Endothelial cell of umbilical vein (primary cell): Measurements from ENCODE around the gene ARSD. TPM values are rescaled to one million over a fixed set of nuclear protein-coding genes. Genes with fewer than 3 reads are reported as not detected.
A peak's percentile ranks its signal among the peaks of the same experiment; 100 is the strongest.

Experiments used
- BruUV-seq: library from RNA; stranded (reverse); fragments of 400-500 nt; replicated peaks from 2 replicates; lab custom pipeline; 2021; lab: Mats Ljungman, UMichigan
- CTCF ChIA-PET: fragments of 300-600, 350-600 bp; sonication (Branson Sonifier 250); formaldehyde crosslinking; loops from one replicate; lab custom pipeline; 2021; ENCODE audit warnings: antibody characterized with exemption, inconsistent platforms; lab: Charles Lee
- POLR2A ChIA-PET: fragments of 300-600, 350-600 bp; sonication (Branson Sonifier 250); formaldehyde crosslinking; loops from one replicate; lab custom pipeline; 2021; ENCODE audit warnings: antibody characterized with exemption, inconsistent platforms; lab: Charles Lee
- DNase-seq: peaks from one replicate; pipeline ENCODE4 v3.0.0-alpha.2; 2011; ENCODE audit warnings: low read depth, low spot score
- FAIRE-seq: peaks from 2 replicates; lab custom pipeline; 2011; peaks lifted over from hg19 to GRCh38; lab: Jason Lieb, UNC
- H2AFZ ChIP-seq: 2 replicates; pipeline ENCODE4 v1.6.0; 2012; ENCODE audit warnings: low read depth, low read length, control low read depth, inconsistent platforms
- H3K27ac ChIP-seq: 2 replicates; pipeline ENCODE4 v1.5.1; 2011; ENCODE audit warnings: low read depth, mild to moderate bottlenecking, control low read depth, low read length, moderate library complexity; ENCODE audit not compliant: insufficient read depth
- H3K27me3 ChIP-seq, 2 experiments: 2 replicates each; pipeline versions ENCODE4 v1.6.0 to v1.6.1; 2011; ENCODE audit warnings: low read length in 2 of 2, mixed read lengths in 1 of 2; ENCODE audit not compliant: control insufficient read depth in 2 of 2, insufficient read depth in 2 of 2
- H3K36me3 ChIP-seq, 2 experiments: 2 replicates in 1 of 2; 3 replicates in 1 of 2; pipeline ENCODE4 v1.5.1; 2011; ENCODE audit warnings: low read length in 2 of 2, mild to moderate bottlenecking in 1 of 2, moderate library complexity in 1 of 2; ENCODE audit not compliant: control insufficient read depth in 2 of 2, insufficient read depth in 2 of 2; ENCODE audit errors: extremely low read depth in 1 of 2
- H3K4me1 ChIP-seq: 3 replicates; pipeline ENCODE4 v1.5.1; 2011; ENCODE audit warnings: mild to moderate bottlenecking, low read length; ENCODE audit not compliant: control insufficient read depth, insufficient read depth; ENCODE audit errors: extremely low read depth
- H3K4me2 ChIP-seq: 2 replicates; pipeline ENCODE4 v1.6.1; 2011; ENCODE audit warnings: low read length, control low read depth, mixed read lengths; ENCODE audit not compliant: insufficient read depth
- H3K4me3 ChIP-seq, 3 experiments: fragments of 200-600 bp in 1 of 3; sonication (generic), shearing (Covaris generic) in 1 of 3; replicated peaks in 1 of 3; 2 replicates each; pipeline ENCODE4 v1.5.1; 2011 to 2016; ENCODE audit warnings: control low read depth in 3 of 3, low read length in 3 of 3, mild to moderate bottlenecking in 2 of 3, inconsistent platforms in 1 of 3, low read depth in 1 of 3, moderate library complexity in 1 of 3; ENCODE audit not compliant: insufficient read depth in 1 of 3
- H3K79me2 ChIP-seq: 2 replicates; pipeline ENCODE4 v1.6.0; 2012; ENCODE audit warnings: low read length, inconsistent platforms; ENCODE audit not compliant: control insufficient read depth, insufficient read depth
- H3K9ac ChIP-seq: replicated peaks from 2 replicates; pipeline ENCODE3; 2011; ENCODE audit warnings: low read length, control low read depth; ENCODE audit not compliant: insufficient read depth; ENCODE audit errors: extremely low read depth
- H3K9me1 ChIP-seq: replicated peaks from 3 replicates; pipeline ENCODE4 v1.6.0; 2011; ENCODE audit warnings: mild to moderate bottlenecking, low read length; ENCODE audit not compliant: control insufficient read depth, insufficient read depth; ENCODE audit errors: extremely low read depth
- H3K9me3 ChIP-seq: replicated peaks from 2 replicates; pipeline ENCODE4 v1.5.1; 2012; ENCODE audit warnings: low read length, inconsistent platforms; ENCODE audit not compliant: control insufficient read depth, insufficient read depth
- H4K20me1 ChIP-seq: replicated peaks from 2 replicates; pipeline ENCODE3; 2011; ENCODE audit warnings: mild to moderate bottlenecking, low read length; ENCODE audit not compliant: control insufficient read depth, insufficient read depth; ENCODE audit errors: extremely low read depth
- CTCF ChIP-seq, 2 donors: IDR thresholded peaks; 1 replicate in 1 of 2; 2 replicates in 1 of 2; pipeline ENCODE4 v1.5.1; 2011; ENCODE audit warnings: low read length in 2 of 2, mild to moderate bottlenecking in 2 of 2, moderate library complexity in 2 of 2, control low read depth in 1 of 2, inconsistent platforms in 1 of 2, low read depth in 1 of 2; ENCODE audit not compliant: insufficient read depth in 1 of 2; ENCODE audit errors: extremely low read depth in 1 of 2
- EZH2 ChIP-seq: IDR thresholded peaks from 2 replicates; pipeline ENCODE4 v1.6.1; 2012; ENCODE audit warnings: borderline replicate concordance, low read depth, mild to moderate bottlenecking, moderate library complexity, low read length, inconsistent platforms; ENCODE audit not compliant: severe bottlenecking
- FOS ChIP-seq: IDR thresholded peaks from 2 replicates; pipeline ENCODE4 v1.6.1; 2011; ENCODE audit warnings: mild to moderate bottlenecking, low read length, moderate library complexity, borderline replicate concordance; ENCODE audit not compliant: insufficient read depth
- GATA2 ChIP-seq: IDR thresholded peaks from 2 replicates; pipeline ENCODE4 v1.7.0; 2011; ENCODE audit warnings: low read depth, mild to moderate bottlenecking, moderate library complexity, mixed read lengths, low read length; ENCODE audit not compliant: insufficient read length, insufficient read depth
- JUN ChIP-seq: IDR thresholded peaks from 2 replicates; pipeline ENCODE4 v1.6.1; 2011; ENCODE audit warnings: borderline replicate concordance, low read depth; ENCODE audit not compliant: insufficient read length, insufficient read depth
- MAX ChIP-seq: IDR thresholded peaks from 2 replicates; pipeline ENCODE4 v1.6.1; 2011; ENCODE audit not compliant: insufficient read depth, insufficient read length
- MYC ChIP-seq: IDR thresholded peaks from one replicate; pipeline ENCODE4 v1.6.1; 2011; ENCODE audit warnings: mild to moderate bottlenecking, low read depth, low read length
- POLR2A ChIP-seq: IDR thresholded peaks from 2 replicates; pipeline ENCODE4 v1.6.1; 2012; ENCODE audit warnings: low read depth, mild to moderate bottlenecking, control low read depth, low read length
- POLR2AphosphoS5 ChIP-seq: IDR thresholded peaks from 2 replicates; pipeline ENCODE4 v1.6.1; 2012; ENCODE audit warnings: low read depth, mild to moderate bottlenecking, control low read depth, low read length, moderate library complexity; ENCODE audit not compliant: insufficient read depth
- dilution Hi-C: fragments of 300-500 bp; cut with MboI; formaldehyde crosslinking; loops from one replicate; pipeline ENCODE4 v1.15.0; 2019; ENCODE audit warnings: low sequenced_read_pairs; ENCODE audit not compliant: extremely low pct_ligation_motif_present
- intact Hi-C: fragments of 100-400 bp; cut with micrococcal nuclease; formaldehyde crosslinking; loops from one replicate; pipeline ENCODE4 v1.10.0; 2022
- polyA plus RNA-seq, 4 experiments: library from polyadenylated mRNA; depleted of rRNA in 3 of 4; stranded (reverse) in 3 of 4; unstranded in 1 of 4; fragments of >200 nt; gene quantifications; 2 replicates each; pipeline versions ENCODE4 v1.2.1 to v1.2.3, GENCODE V29; 2011 to 2012; ENCODE audit warnings: missing spikeins in 1 of 4
- total RNA-seq: library from RNA; stranded (reverse); gene quantifications from 2 replicates; pipeline ENCODE4 v1.2.3, GENCODE V29; 2021

ARSD gene
- total and polyA plus RNA-seq, 2 donors (not counting 3 experiments of a cell fraction or from before 2014, with no cell fraction given), result 15.5 to 18.6 TPM

GRCh38 chrX:2967584-2967983 is 38.4 kb upstream of the ARSD start:
- POLR2A ChIA-PET, result no interaction called here
- H2AFZ ChIP-seq, result no peak overlapping the region
- no peaks in the 10 kb centered on the region for H3K9me3 ChIP-seq
- H3K36me3 ChIP-seq, result no peaks in the 10 kb centered on the region
- H3K27me3 ChIP-seq, result no peaks in the 10 kb centered on the region
- peaks cover 12% of the 10 kb centered on the region for H3K4me1 ChIP-seq
- intact Hi-C loops (no loop called here), dilution Hi-C loops (no loop called here)
- no peaks in the 10 kb centered on the region for H3K79me2 ChIP-seq
- H3K27ac ChIP-seq, result no peak overlapping the region
- DNase-seq (no peak), FAIRE-seq (no peak)
- peak; percentile 28 for TF ChIP-seq GATA2
- no peak for TF ChIP-seq POLR2AphosphoS5
- no peak for TF ChIP-seq POLR2A
- peak overlapping the region; percentile 24 for H3K4me2 ChIP-seq
- H3K4me3 ChIP-seq, result no peak overlapping the region
- H4K20me1 ChIP-seq, result no peaks in the 10 kb centered on the region
- BruUV-seq, result no TSS peak
- CTCF ChIA-PET, result no interaction called here
- no peaks in the 10 kb centered on the region for H3K9me1 ChIP-seq
- H3K9ac ChIP-seq, result peak overlapping the region; percentile 23

- Histone ChIP-seq H3K9me1 (no peaks in the 10 kb centered on the region), H3K36me3 (no peaks in the 10 kb centered on the region), H3K4me2 (no peak overlapping the region), H3K79me2 (no peaks in the 10 kb centered on the region), H3K27ac (no peak overlapping the region), H3K9ac (no peak overlapping the region), H4K20me1 (no peaks in the 10 kb centered on the region), H3K9me3 (no peaks in the 10 kb centered on the region), H3K27me3 (no peaks in the 10 kb centered on the region), H3K4me1 (peaks cover 12% of the 10 kb centered on the region), H2AFZ (no peak overlapping the region), H3K4me3 (no peak overlapping the region)
- no peak for TF ChIP-seq POLR2A
- TF ChIP-seq GATA2, result no peak
- TF ChIP-seq FOS, result no peak
- no peak for TF ChIP-seq CTCF (IDR thresholded peaks at IDR 0.05; ENCODE audit: extremely low read depth in 1 of 2, insufficient read depth in 1 of 2, low read depth in 1 of 2, low read length in 2 of 2)
- no peak for TF ChIP-seq MAX
- TF ChIP-seq POLR2AphosphoS5, result no peak
- TF ChIP-seq MYC, result no peak
- no peak for TF ChIP-seq JUN
- no peak for TF ChIP-seq EZH2
- ChIA-PET POLR2A (no interaction called here), CTCF (no interaction called here)
- dilution Hi-C loops (no loop called here), intact Hi-C loops (no loop called here)
- no peak for DNase-seq
- no TSS peak for BruUV-seq
- no peak for FAIRE-seq
Observed at GRCh38 chrX:2967012-2967411, 37.9 kb upstream of the ARSD start.
